ENCODE measurements around the gene TPP1. TPM values are rescaled to one million over a fixed set of nuclear protein-coding genes. Genes with fewer than 3 reads are reported as not detected.

The TPP1 gene
- total RNA-seq, 3 donors from 2014 or later = 27.2 to 71.4 (median 38.2) TPM

GRCh38 chr11:6599449-6599848 is 19.8 kb downstream of the TPP1 start:
- no peaks in the 10 kb centered on the region for H3K27me3 ChIP-seq
- H3K9me3 ChIP-seq = no peaks in the 10 kb centered on the region
- no peak overlapping the region for H3K4me3 ChIP-seq
- peaks cover 8% of the 10 kb centered on the region for H3K36me3 ChIP-seq
- intact Hi-C loops (cut with DNase I; ENCODE audit: low total_unique reads) = no loop called here
- no peak for TF ChIP-seq POLR2A (IDR thresholded peaks at IDR 0.05)
- no peak for TF ChIP-seq POLR2AphosphoS5 (IDR thresholded peaks at IDR 0.05)
- no peak for TF ChIP-seq CTCF (IDR thresholded peaks at IDR 0.05)
- no peak for DNase-seq (ENCODE audit: low spot score in 2 of 2)
- H3K27ac ChIP-seq = no peak overlapping the region
- H3K4me1 ChIP-seq = peaks cover 6 to 11% of the 10 kb centered on the region in 2 donors

- Histone ChIP-seq H3K27me3 (no peaks in the 10 kb centered on the region), H3K9me3 (no peaks in the 10 kb centered on the region), H3K36me3 (peaks cover 8% of the 10 kb centered on the region), H3K4me3 (no peak overlapping the region), H3K4me1 (peaks cover 6 to 11% of the 10 kb centered on the region in 2 donors), H3K27ac (no peak overlapping the region)
- no peak for DNase-seq (ENCODE audit: low spot score in 2 of 2)
- intact Hi-C loops (cut with DNase I; ENCODE audit: low total_unique reads) = no loop called here
- TF ChIP-seq POLR2AphosphoS5 (IDR thresholded peaks at IDR 0.05) (no peak), CTCF (IDR thresholded peaks at IDR 0.05) (no peak), POLR2A (IDR thresholded peaks at IDR 0.05) (no peak)
Observed at GRCh38 chr11:6598555-6598954, 20.7 kb downstream of the TPP1 start.

GRCh38 chr11:6596239-6596877 is 22.9 kb downstream of the TPP1 start:
- TF ChIP-seq POLR2AphosphoS5 (IDR thresholded peaks at IDR 0.05) (no peak), CTCF (IDR thresholded peaks at IDR 0.05) (no peak), POLR2A (IDR thresholded peaks at IDR 0.05) (no peak)
- H3K27ac ChIP-seq = no peak overlapping the region
- H3K9me3 ChIP-seq = no peaks in the 10 kb centered on the region
- no peak overlapping the region for H3K4me3 ChIP-seq
- intact Hi-C loops (cut with DNase I; ENCODE audit: low total_unique reads) = no loop called here
- peaks cover 8% of the 10 kb centered on the region for H3K36me3 ChIP-seq
- no peaks in the 10 kb centered on the region for H3K27me3 ChIP-seq
- H3K4me1 ChIP-seq = no peaks in the 10 kb centered on the region
- DNase-seq (ENCODE audit: low spot score in 2 of 2) = no peak

GRCh38 chr11:6594142-6594768 is 25.0 kb downstream of the TPP1 start:
- no peaks in the 10 kb centered on the region for H3K36me3 ChIP-seq
- no peak for TF ChIP-seq POLR2A (IDR thresholded peaks at IDR 0.05)
- TF ChIP-seq CTCF (IDR thresholded peaks at IDR 0.05) = no peak
- no peak for TF ChIP-seq POLR2AphosphoS5 (IDR thresholded peaks at IDR 0.05)
- no peaks in the 10 kb centered on the region for H3K4me1 ChIP-seq
- H3K9me3 ChIP-seq = no peaks in the 10 kb centered on the region
- no peak overlapping the region for H3K27ac ChIP-seq
- intact Hi-C loops (cut with DNase I; ENCODE audit: low total_unique reads) = no loop called here
- no peak overlapping the region for H3K4me3 ChIP-seq
- no peak for DNase-seq (ENCODE audit: low spot score in 2 of 2)
- no peaks in the 10 kb centered on the region for H3K27me3 ChIP-seq

GRCh38 chr11:6588018-6588417 is 31.2 kb downstream of the TPP1 start:
- H3K27me3 ChIP-seq = no peaks in the 10 kb centered on the region
- DNase-seq (ENCODE audit: low spot score in 2 of 2) = no peak
- intact Hi-C loops (cut with DNase I; ENCODE audit: low total_unique reads) = no loop called here
- no peaks in the 10 kb centered on the region for H3K36me3 ChIP-seq
- TF ChIP-seq CTCF (IDR thresholded peaks at IDR 0.05) = no peak
- TF ChIP-seq POLR2A (IDR thresholded peaks at IDR 0.05) = no peak
- no peak for TF ChIP-seq POLR2AphosphoS5 (IDR thresholded peaks at IDR 0.05)
- H3K9me3 ChIP-seq = peaks cover 6 to 8% of the 10 kb centered on the region in 2 donors
- no peaks in the 10 kb centered on the region for H3K4me1 ChIP-seq
- H3K4me3 ChIP-seq = no peak overlapping the region
- H3K27ac ChIP-seq = no peak overlapping the region

Measured in breast epithelium (tissue), 4 donors.